IMR-90 (cell line): Measurements from ENCODE around the gene AGO3.

Experiments
- CEBPB ChIP-seq: IDR thresholded peaks from 2 replicates; pipeline ENCODE4 v1.6.1; 2012; ENCODE audit warnings: low read depth, low read length, improper control_type of control experiment
- MAFK ChIP-seq: IDR thresholded peaks from 2 replicates; pipeline ENCODE4 v1.6.1; 2012; ENCODE audit warnings: low read depth, low read length, improper control_type of control experiment
- MAZ ChIP-seq: IDR thresholded peaks from 2 replicates; pipeline ENCODE4 v1.6.1; 2012; ENCODE audit warnings: low read depth, mild to moderate bottlenecking, low read length, improper control_type of control experiment, moderate library complexity, borderline replicate concordance
- NFE2L2 ChIP-seq: fragments of 150-350 bp; IDR thresholded peaks from 2 replicates; pipeline ENCODE4 v1.6.1; 2016; ENCODE audit warnings: low read depth, mild to moderate bottlenecking, low read length
- POLR2A ChIP-seq: IDR thresholded peaks from 2 replicates; pipeline ENCODE4 v1.6.1; 2012; ENCODE audit warnings: mild to moderate bottlenecking, low read depth, low read length
- RAD21 ChIP-seq: IDR thresholded peaks from 2 replicates; pipeline ENCODE4 v1.6.1; 2012; ENCODE audit warnings: low read length, improper control_type of control experiment
- SMC3 ChIP-seq: fragments of 150-350 bp; IDR thresholded peaks from 2 replicates; pipeline ENCODE4 v1.6.1; 2016; ENCODE audit warnings: low read depth, mild to moderate bottlenecking, antibody characterized with exemption, low read length, moderate library complexity
- TF ChIP-seq, protein P1 (sequence below): conservative IDR thresholded peaks from 2 replicates; pipeline ENCODE4 v1.5.1; 2012; ENCODE audit warnings: mild to moderate bottlenecking, low read depth, low read length, improper control_type of control experiment

DNA sequence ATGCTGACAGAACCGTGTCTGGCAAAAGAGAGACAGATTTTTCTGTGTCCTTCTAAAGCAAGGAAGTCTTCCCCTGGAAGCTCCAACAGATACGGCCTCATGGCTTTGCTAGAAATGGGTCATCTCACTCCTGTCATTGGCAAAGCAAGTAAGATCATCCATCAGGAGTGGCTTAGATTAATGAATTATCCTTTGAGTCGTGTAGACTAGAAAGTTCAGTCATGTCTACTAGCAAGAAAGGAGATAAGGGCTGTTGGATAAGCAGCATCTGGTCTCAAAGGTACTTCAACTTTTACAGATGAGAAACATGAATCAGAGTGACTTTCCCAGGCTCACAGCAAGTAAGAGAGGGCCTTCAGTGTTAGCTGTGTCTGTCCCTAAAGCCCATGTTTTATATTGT is 3.4 kb upstream of the AGO3 start:
- TF ChIP-seq, protein P1, sequence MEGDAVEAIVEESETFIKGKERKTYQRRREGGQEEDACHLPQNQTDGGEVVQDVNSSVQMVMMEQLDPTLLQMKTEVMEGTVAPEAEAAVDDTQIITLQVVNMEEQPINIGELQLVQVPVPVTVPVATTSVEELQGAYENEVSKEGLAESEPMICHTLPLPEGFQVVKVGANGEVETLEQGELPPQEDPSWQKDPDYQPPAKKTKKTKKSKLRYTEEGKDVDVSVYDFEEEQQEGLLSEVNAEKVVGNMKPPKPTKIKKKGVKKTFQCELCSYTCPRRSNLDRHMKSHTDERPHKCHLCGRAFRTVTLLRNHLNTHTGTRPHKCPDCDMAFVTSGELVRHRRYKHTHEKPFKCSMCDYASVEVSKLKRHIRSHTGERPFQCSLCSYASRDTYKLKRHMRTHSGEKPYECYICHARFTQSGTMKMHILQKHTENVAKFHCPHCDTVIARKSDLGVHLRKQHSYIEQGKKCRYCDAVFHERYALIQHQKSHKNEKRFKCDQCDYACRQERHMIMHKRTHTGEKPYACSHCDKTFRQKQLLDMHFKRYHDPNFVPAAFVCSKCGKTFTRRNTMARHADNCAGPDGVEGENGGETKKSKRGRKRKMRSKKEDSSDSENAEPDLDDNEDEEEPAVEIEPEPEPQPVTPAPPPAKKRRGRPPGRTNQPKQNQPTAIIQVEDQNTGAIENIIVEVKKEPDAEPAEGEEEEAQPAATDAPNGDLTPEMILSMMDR = no peak
- TF ChIP-seq SMC3 = no peak
- TF ChIP-seq POLR2A = no peak
- TF ChIP-seq NFE2L2 = no peak
- no peak for TF ChIP-seq MAFK
- no peak for TF ChIP-seq RAD21
- no peak for TF ChIP-seq MAZ
- TF ChIP-seq CEBPB = no peak
